Measurements from ENCODE around the gene RRP36.

The RRP36 gene

GRCh38 chr6:42979523-42980177, 41.8 kb upstream of the RRP36 start:
- H3K27me3 ChIP-seq (ENCODE audit: control insufficient read depth, low read length): no peaks in the 10 kb centered on the region
- no peaks in the 10 kb centered on the region for H3K9me3 ChIP-seq (ENCODE audit: control insufficient read depth, insufficient read depth, low read length)
- peak overlapping the region; percentile 58 for H3K27ac ChIP-seq (ENCODE audit: low read depth, low read length)
- peaks cover 55% of the 10 kb centered on the region for H3K79me2 ChIP-seq (ENCODE audit: control insufficient read depth, low read length)
- peaks cover 32% of the 10 kb centered on the region for H3K36me3 ChIP-seq (ENCODE audit: control insufficient read depth, low read length)
- H4K20me1 ChIP-seq (ENCODE audit: control insufficient read depth, insufficient read depth, low read depth, low read length): peaks cover 6% of the 10 kb centered on the region; the same call in 1 of the 2 replicates
- peak overlapping the region; percentile 90 for H3K4me2 ChIP-seq (ENCODE audit: low read length)
- no peak for TF ChIP-seq CTCF (IDR thresholded peaks at IDR 0.05; ENCODE audit: low read depth, low read length, poor library complexity, severe bottlenecking)
- no peak for TF ChIP-seq EZH2phosphoT487 (IDR thresholded peaks at IDR 0.05; ENCODE audit: borderline replicate concordance, low read length)
- H3K4me3 ChIP-seq (ENCODE audit: low read length): peak overlapping the region; percentile 78
- H3K9me2 ChIP-seq (replicated peaks; ENCODE audit: control insufficient read depth, low read length): no peaks in the 10 kb centered on the region
- peaks cover 41% of the 10 kb centered on the region for H3K4me1 ChIP-seq (ENCODE audit: control insufficient read depth, low read length)
- H3F3A ChIP-seq (ENCODE audit: control insufficient read depth, insufficient read depth): peaks cover 7% of the 10 kb centered on the region; the same call in 1 of the 2 replicates

- peaks cover 45% of the 10 kb centered on the region for H3K4me1 ChIP-seq (ENCODE audit: control insufficient read depth, low read length)
- H3K9me2 ChIP-seq (replicated peaks; ENCODE audit: control insufficient read depth, low read length): no peaks in the 10 kb centered on the region
- H4K20me1 ChIP-seq (ENCODE audit: control insufficient read depth, insufficient read depth, low read depth, low read length): no peaks in the 10 kb centered on the region
- no peaks in the 10 kb centered on the region for H3K9me3 ChIP-seq (ENCODE audit: control insufficient read depth, insufficient read depth, low read length)
- peaks cover 52% of the 10 kb centered on the region for H3K79me2 ChIP-seq (ENCODE audit: control insufficient read depth, low read length)
- peaks cover 18% of the 10 kb centered on the region for H3K36me3 ChIP-seq (ENCODE audit: control insufficient read depth, low read length)
- H3K27ac ChIP-seq (ENCODE audit: low read depth, low read length): no peak overlapping the region
- H3K4me3 ChIP-seq (ENCODE audit: low read length): no peak overlapping the region
- no peak overlapping the region for H3K4me2 ChIP-seq (ENCODE audit: low read length)
- H3K27me3 ChIP-seq (ENCODE audit: control insufficient read depth, low read length): no peaks in the 10 kb centered on the region
- H3F3A ChIP-seq (ENCODE audit: control insufficient read depth, insufficient read depth): peaks cover 4% of the 10 kb centered on the region; the same call in 1 of the 2 replicates
- TF ChIP-seq EZH2phosphoT487 (IDR thresholded peaks at IDR 0.05; ENCODE audit: borderline replicate concordance, low read length) (no peak), CTCF (IDR thresholded peaks at IDR 0.05; ENCODE audit: low read depth, low read length, poor library complexity, severe bottlenecking) (no peak)
Observed at GRCh38 chr6:42981836-42982235, 39.6 kb upstream of the RRP36 start.

- Histone ChIP-seq H3K4me3 (ENCODE audit: low read length) (peak within 1 kb of the TSS; percentile 89), H3K36me3 (ENCODE audit: control insufficient read depth, low read length) (peaks cover 3% of the 10 kb centered on the region; the same call in 1 of the 2 replicates), H3K9me3 (ENCODE audit: control insufficient read depth, insufficient read depth, low read length) (no peaks in the 10 kb centered on the region), H3K4me2 (ENCODE audit: low read length) (peak within 1 kb of the TSS; percentile 99), H4K20me1 (ENCODE audit: control insufficient read depth, insufficient read depth, low read depth, low read length) (no peaks in the 10 kb centered on the region), H3K9me2 (replicated peaks; ENCODE audit: control insufficient read depth, low read length) (no peaks in the 10 kb centered on the region), H3K27me3 (ENCODE audit: control insufficient read depth, low read length) (no peaks in the 10 kb centered on the region), H3F3A (ENCODE audit: control insufficient read depth, insufficient read depth) (peaks cover 4% of the 10 kb centered on the region; the same call in 1 of the 2 replicates), H3K79me2 (ENCODE audit: control insufficient read depth, low read length) (peaks cover 37% of the 10 kb centered on the region), H3K27ac (ENCODE audit: low read depth, low read length) (peak within 1 kb of the TSS; percentile 22; the same call in 1 of the 2 replicates), H3K4me1 (ENCODE audit: control insufficient read depth, low read length) (peaks cover 31% of the 10 kb centered on the region)
- no peak for TF ChIP-seq CTCF (IDR thresholded peaks at IDR 0.05; ENCODE audit: low read depth, low read length, poor library complexity, severe bottlenecking)
- no peak for TF ChIP-seq EZH2phosphoT487 (IDR thresholded peaks at IDR 0.05; ENCODE audit: borderline replicate concordance, low read length)
Observed at GRCh38 chr6:42984001-42984923, 37.2 kb upstream of the RRP36 start, which contains the start of gene PPP2R5D. Gene PPP2R5D, plus strand, starts transcription at chr6:42984570. Its CDS starts 108 bp downstream, at chr6:42984678.

Data from DOHH2 (cell line).